Liver (tissue), 9 donors: ENCODE results near the gene COL26A1. TPM values are rescaled to one million over a fixed set of nuclear protein-coding genes. Genes with fewer than 3 reads are reported as not detected.

Experiments used
- DNase-seq: peaks from one replicate; pipeline ENCODE4 v3.0.0-alpha.2; 2017; ENCODE audit warnings: low spot score
- H3K27ac ChIP-seq, 2 donors: one replicate each; pipeline ENCODE4 v1.7.0; 2013; ENCODE audit warnings: inconsistent platforms in 2 of 2, low read length in 2 of 2, control low read depth in 1 of 2, low read depth in 1 of 2, mild to moderate bottlenecking in 1 of 2
- H3K27me3 ChIP-seq, 4 donors: one replicate each; pipeline versions ENCODE4 v1.6.1 to v1.7.0; 2013; ENCODE audit warnings: low read length in 3 of 4, inconsistent platforms in 1 of 4, mild to moderate bottlenecking in 1 of 4, moderate library complexity in 1 of 4; ENCODE audit not compliant: control insufficient read depth in 4 of 4, insufficient read depth in 4 of 4
- H3K36me3 ChIP-seq, 4 donors: one replicate each; pipeline versions ENCODE4 v1.6.1 to v1.7.0; 2013; ENCODE audit warnings: low read length in 3 of 4, mild to moderate bottlenecking in 3 of 4, low read depth in 1 of 4, moderate library complexity in 1 of 4; ENCODE audit not compliant: control insufficient read depth in 4 of 4, insufficient read depth in 3 of 4
- H3K4me1 ChIP-seq, 4 donors: one replicate each; pipeline versions ENCODE4 v1.6.1 to v1.7.0; 2013; ENCODE audit warnings: low read length in 3 of 4, mild to moderate bottlenecking in 3 of 4, moderate library complexity in 1 of 4; ENCODE audit not compliant: control insufficient read depth in 4 of 4, insufficient read depth in 4 of 4
- H3K4me3 ChIP-seq, 3 donors: one replicate each; pipeline versions ENCODE4 v1.6.1 to v1.7.0; 2013; ENCODE audit warnings: low read length in 3 of 3, control low read depth in 1 of 3, low read depth in 1 of 3, mild to moderate bottlenecking in 1 of 3
- H3K9ac ChIP-seq, 2 donors: one replicate each; pipeline ENCODE4 v1.7.0; 2013; ENCODE audit warnings: low read length in 2 of 2, mild to moderate bottlenecking in 2 of 2, moderate library complexity in 2 of 2, control low read depth in 1 of 2, low read depth in 1 of 2
- H3K9me3 ChIP-seq, 4 donors: one replicate each; pipeline versions ENCODE4 v1.6.1 to v1.7.0; 2013; ENCODE audit warnings: low read length in 3 of 4; ENCODE audit not compliant: control insufficient read depth in 4 of 4
- ATF3 ChIP-seq: IDR thresholded peaks from 2 replicates; pipeline ENCODE4 v1.6.1; 2016; ENCODE audit warnings: antibody characterized with exemption
- CTCF ChIP-seq: fragments of 150-350 bp; IDR thresholded peaks from 2 replicates; pipeline ENCODE4 v1.5.1; 2017; ENCODE audit warnings: improper control_type of control experiment, low read depth, low read length; ENCODE audit not compliant: missing input control
- HNF4A ChIP-seq, 2 donors: conservative IDR thresholded peaks; 2 replicates each; pipeline ENCODE4 v1.6.1; 2016; ENCODE audit warnings: antibody characterized with exemption in 2 of 2, mild to moderate bottlenecking in 2 of 2
- HNF4G ChIP-seq: IDR thresholded peaks from 2 replicates; pipeline ENCODE4 v1.6.1; 2016; ENCODE audit warnings: antibody characterized with exemption
- RAD21 ChIP-seq, 2 donors: IDR thresholded peaks; 2 replicates each; pipeline ENCODE4 v1.6.1; 2016; ENCODE audit warnings: antibody characterized with exemption in 2 of 2, mild to moderate bottlenecking in 2 of 2
- REST ChIP-seq: IDR thresholded peaks from 2 replicates; pipeline ENCODE4 v1.6.1; 2016; ENCODE audit warnings: antibody characterized with exemption, mild to moderate bottlenecking
- RXRA ChIP-seq, 2 donors: IDR thresholded peaks; 2 replicates each; pipeline ENCODE4 v1.6.1; 2017 to 2018; ENCODE audit warnings: antibody characterized with exemption in 2 of 2, mild to moderate bottlenecking in 1 of 2
- YY1 ChIP-seq: IDR thresholded peaks from 2 replicates; pipeline ENCODE4 v1.6.1; 2016; ENCODE audit warnings: antibody characterized with exemption, mild to moderate bottlenecking
- WGBS: extraction: QIAGEN DNeasy Blood & Tissue Kit; methylation state at CpG from one replicate; pipeline ENCODE4 v1.1.7; 2013; 5-methylcytosine and 5-hydroxymethylcytosine counted together
- polyA plus RNA-seq, 2 donors: library from polyadenylated mRNA; stranded (reverse) in 1 of 2; unstranded in 1 of 2; fragments of 200-250 nt in 1 of 2; fragments of >200 nt in 1 of 2; fragmentation: Nextera tagmentation in 1 of 2; extraction: Ambion mirVana in 1 of 2; gene quantifications; one replicate each; pipeline versions ENCODE4 v1.2.1 to v1.2.3, GENCODE V29; 2013 to 2015
- total RNA-seq, 2 donors: library from RNA; depleted of rRNA; stranded (reverse); fragments of >200 nt; gene quantifications; one replicate each; pipeline ENCODE4 v1.2.3, GENCODE V29; 2014
- donor health status: healthy.
- donor health status: healthy.
- donor health status: healthy.
- donor health status: healthy.
- donor health status: healthy.

The COL26A1 gene
- total and polyA plus RNA-seq, 4 donors, result 0.76 to 1.8 (median 0.96) TPM

GRCh38 chr7:101602082-101602481 is 239.4 kb downstream of the COL26A1 start:
- no peak for TF ChIP-seq HNF4G
- no peak for TF ChIP-seq ATF3
- TF ChIP-seq HNF4A (conservative IDR thresholded peaks at IDR 0.05), result no peak
- TF ChIP-seq YY1, result no peak
- no peak for TF ChIP-seq REST
- no peak for TF ChIP-seq RXRA (IDR thresholded peaks at IDR 0.05)
- Histone ChIP-seq H3K36me3 (no peaks in the 10 kb centered on the region), H3K4me3 (no peak overlapping the region), H3K4me1 (peaks cover 0 to 3% (median under 1%) of the 10 kb centered on the region in 4 donors), H3K27me3 (no peaks in the 10 kb centered on the region), H3K9me3 (no peaks in the 10 kb centered on the region), H3K27ac (no peak overlapping the region), H3K9ac (no peak overlapping the region)
- WGBS, result 61% methylated on average over 12 of the region's 12 CpGs
- no peak for DNase-seq

- 51% methylated on average over 25 of the region's 25 CpGs for WGBS
These were observed 240.0 kb downstream of the COL26A1 start for GRCh38 chr7:101602484-101603241.

More at GRCh38 chr7:101602484-101603241, 240.0 kb downstream of the COL26A1 start:
- TF ChIP-seq RAD21 (IDR thresholded peaks at IDR 0.05), result peak; percentile 81 to 84
- peak; percentile 81 for TF ChIP-seq CTCF
- no peak for TF ChIP-seq YY1
- DNase-seq, result peak; percentile 77
- H3K27ac ChIP-seq, result no peak overlapping the region
- no peaks in the 10 kb centered on the region for H3K9me3 ChIP-seq
- H3K27me3 ChIP-seq, result no peaks in the 10 kb centered on the region
- H3K4me3 ChIP-seq, result no peak overlapping the region
- no peaks in the 10 kb centered on the region for H3K36me3 ChIP-seq
- H3K4me1 ChIP-seq, result peaks cover 0 to 3% (median under 1%) of the 10 kb centered on the region in 4 donors
- H3K9ac ChIP-seq, result no peak overlapping the region
